GM21619 (cell line): ENCODE measurements around the gene TECPR2.

Source experiments
- ATAC-seq: cut with Tn5 transposase; IDR thresholded peaks from one replicate; pipeline ENCODE4 v1.9.1; 2021; ENCODE audit not compliant: unreplicated experiment

TECPR2 gene

GRCh38 chr14:102461490-102462338 is 99.0 kb downstream of the TECPR2 start:
- ATAC-seq, result no peak

GRCh38 chr14:102462391-102462790 is 99.7 kb downstream of the TECPR2 start:
- no peak for ATAC-seq

GRCh38 chr14:102464006-102464405 is 101.3 kb downstream of the TECPR2 start:
- ATAC-seq, result no peak

- ATAC-seq, result no peak
Measured at GRCh38 chr14:102464846-102465341, 102.2 kb downstream of the TECPR2 start.

- ATAC-seq, result no peak
Measured at GRCh38 chr14:102469261-102469660, 106.5 kb downstream of the TECPR2 start.

GRCh38 chr14:102471921-102472790 is 109.4 kb downstream of the TECPR2 start:
- ATAC-seq, result no peak

GRCh38 chr14:102472791-102473150 is 110.0 kb downstream of the TECPR2 start:
- ATAC-seq, result no peak

GRCh38 chr14:102473559-102473958 is 110.8 kb downstream of the TECPR2 start:
- ATAC-seq, result no peak

GRCh38 chr14:102474934-102475333 is 112.2 kb downstream of the TECPR2 start:
- no peak for ATAC-seq

- no peak for ATAC-seq
Measured at GRCh38 chr14:102479107-102479506, 116.4 kb downstream of the TECPR2 start.

GRCh38 chr14:102479777-102480176 is 117.0 kb downstream of the TECPR2 start:
- ATAC-seq, result no peak

- no peak for ATAC-seq
Measured at GRCh38 chr14:102481371-102481770, 118.6 kb downstream of the TECPR2 start.

- ATAC-seq, result no peak
Measured at GRCh38 chr14:102481791-102482238, 119.1 kb downstream of the TECPR2 start.

- no peak for ATAC-seq
Measured at GRCh38 chr14:102484316-102484715, 121.6 kb downstream of the TECPR2 start.

GRCh38 chr14:102485693-102486512 is 123.2 kb downstream of the TECPR2 start:
- ATAC-seq, result no peak

GRCh38 chr14:102486513-102487203 is 123.9 kb downstream of the TECPR2 start:
- ATAC-seq, result no peak

- ATAC-seq, result no peak
Measured at GRCh38 chr14:102487204-102487577, 124.5 kb downstream of the TECPR2 start.

GRCh38 chr14:102490456-102490855 is 127.7 kb downstream of the TECPR2 start:
- ATAC-seq, result no peak

GRCh38 chr14:102491366-102491765 is 128.6 kb downstream of the TECPR2 start:
- ATAC-seq, result no peak

- ATAC-seq, result no peak
Measured at GRCh38 chr14:102491786-102492530, 129.2 kb downstream of the TECPR2 start.
